Erythroblast (primary cell): ENCODE data around the gene ZNF496.
"Not testable (repeated sequence)": the region's sequence is repeated elsewhere in the genome, so short reads cannot be mapped to it uniquely, and the experiment has no call there.

Experiments
- DNase-seq, 2 experiments: peaks; one replicate each; lab custom pipeline; 2025; lab: John Stamatoyannopoulos, UW
- GATA1 ChIP-seq: IDR thresholded peaks from 2 replicates; pipeline ENCODE4 v1.6.1; 2011; ENCODE audit warnings: low read depth, mild to moderate bottlenecking, control low read depth, low read length, moderate library complexity
- POLR2A ChIP-seq: IDR thresholded peaks from 2 replicates; pipeline ENCODE4 v1.6.1; 2011; ENCODE audit warnings: mild to moderate bottlenecking, low read length

The ZNF496 gene

GRCh38 chr1:247299723-247300381 lies 31.8 kb downstream of the ZNF496 start:
- no peak for DNase-seq
- TF ChIP-seq POLR2A (no peak), GATA1 (no peak)

DNA sequence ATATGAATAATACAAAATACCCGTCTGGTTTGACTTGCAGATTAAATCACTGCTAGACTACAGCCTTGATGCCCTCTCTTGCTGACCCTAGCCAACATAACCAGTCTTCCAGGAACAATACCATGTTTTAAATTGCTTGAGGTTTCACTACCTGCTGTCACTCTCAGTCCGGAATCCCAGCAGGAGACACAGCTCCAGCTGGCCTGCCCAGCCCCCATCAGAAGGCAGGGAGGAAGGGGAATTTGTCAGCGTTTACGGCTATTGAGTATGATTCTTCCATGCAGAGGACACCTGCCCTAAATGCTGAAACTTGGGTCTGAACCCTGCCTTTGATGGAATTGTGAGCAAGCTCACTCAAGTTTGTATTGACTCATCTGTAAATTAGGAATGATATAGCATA lies 33.0 kb downstream of the ZNF496 start:
- no peak for DNase-seq
- TF ChIP-seq GATA1 (no peak), POLR2A (no peak)

GRCh38 chr1:247298124-247298481 lies 33.6 kb downstream of the ZNF496 start:
- TF ChIP-seq POLR2A (no peak), GATA1 (no peak)
- no peak for DNase-seq

- no peak for DNase-seq
- no peak for TF ChIP-seq POLR2A
- TF ChIP-seq GATA1 = no peak
Measured at GRCh38 chr1:247297263-247298123, 34.2 kb downstream of the ZNF496 start.

DNA sequence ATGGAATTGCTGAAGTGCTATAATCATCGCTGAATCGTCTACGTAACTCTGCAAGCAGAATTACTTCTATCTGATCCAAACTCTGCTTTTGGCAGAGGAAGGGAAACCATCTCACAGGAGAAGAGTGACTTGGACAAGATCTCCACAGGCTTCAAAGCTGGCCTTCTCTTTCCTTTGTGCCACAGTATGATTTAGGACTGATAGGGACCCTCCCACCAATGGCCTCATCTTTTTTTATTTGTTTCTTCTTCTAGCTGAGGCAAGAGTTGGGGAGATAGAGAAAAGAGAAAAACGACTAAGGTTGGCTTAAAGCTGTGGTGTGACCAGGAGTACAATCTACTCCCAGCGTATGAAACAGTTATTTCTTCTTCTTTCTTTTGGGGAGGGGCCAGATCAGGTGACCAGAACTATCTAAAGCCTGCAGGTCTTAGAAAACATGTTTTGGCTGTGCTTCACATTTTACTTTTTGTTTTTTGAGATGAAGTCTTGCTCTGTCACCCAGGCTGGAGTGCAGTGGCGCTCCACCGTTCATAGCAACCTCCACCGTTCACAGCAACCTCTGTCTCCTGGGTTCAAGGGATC lies 35.0 kb downstream of the ZNF496 start:
- no peak for TF ChIP-seq POLR2A
- TF ChIP-seq GATA1 = no peak
- no peak for DNase-seq

DNA sequence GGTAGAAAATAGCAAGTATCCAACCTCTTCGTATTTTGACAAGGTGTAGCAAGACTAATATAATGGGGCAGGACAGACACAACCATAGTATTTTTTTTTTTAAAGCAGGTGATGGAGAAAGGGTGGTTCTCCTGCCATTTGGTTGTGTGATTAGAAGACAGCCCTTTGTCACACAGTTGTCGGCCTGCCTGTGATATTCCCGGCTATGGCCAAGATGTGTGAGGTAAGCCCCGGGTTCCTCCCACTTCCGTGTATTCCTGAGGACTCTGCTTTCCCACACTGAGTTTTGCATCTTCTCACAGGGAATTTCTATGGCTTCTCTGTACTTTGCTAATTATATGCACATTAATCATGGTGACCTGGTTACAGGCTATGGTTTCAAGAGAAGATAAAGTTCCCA lies 35.9 kb downstream of the ZNF496 start:
- TF ChIP-seq GATA1 (no peak), POLR2A (no peak)
- no peak for DNase-seq

GRCh38 chr1:247295274-247295684 lies 36.4 kb downstream of the ZNF496 start:
- TF ChIP-seq GATA1 (no peak), POLR2A (no peak)
- DNase-seq = no peak

GRCh38 chr1:247294282-247294681 lies 37.4 kb downstream of the ZNF496 start:
- no peak for DNase-seq
- TF ChIP-seq POLR2A (no peak), GATA1 (no peak)

DNA sequence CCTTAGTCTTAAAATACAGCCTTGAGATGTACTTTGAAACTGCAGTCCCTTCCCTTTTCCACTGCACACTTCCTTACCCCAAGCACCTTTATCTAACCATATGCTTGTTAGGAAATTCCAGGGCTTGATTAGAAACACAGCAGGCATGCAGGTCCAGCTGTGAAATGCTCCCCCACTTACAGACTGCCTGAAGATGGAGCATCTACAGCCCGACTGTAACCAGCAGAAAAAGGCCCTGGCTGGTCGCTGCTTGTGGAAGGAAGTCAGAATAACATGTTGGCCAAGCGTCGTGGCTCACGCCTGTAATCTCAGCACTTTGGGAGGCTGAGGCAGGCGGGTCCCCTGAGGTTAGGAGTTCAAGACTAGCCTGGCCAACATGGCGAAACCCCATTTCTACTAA lies 38.6 kb downstream of the ZNF496 start:
- DNase-seq = no peak
- TF ChIP-seq GATA1 (no peak), POLR2A (no peak)

GRCh38 chr1:247291833-247292561 lies 39.7 kb downstream of the ZNF496 start:
- DNase-seq = no peak
- TF ChIP-seq POLR2A (no peak), GATA1 (no peak)

GRCh38 chr1:247291161-247291560 lies 40.5 kb downstream of the ZNF496 start:
- no peak for DNase-seq
- TF ChIP-seq GATA1 (no peak), POLR2A (no peak)

- no peak for TF ChIP-seq POLR2A
- TF ChIP-seq GATA1 = no peak
- DNase-seq = no peak
Measured at GRCh38 chr1:247290576-247290975, 41.1 kb downstream of the ZNF496 start.

- DNase-seq = not testable (repeated sequence)
Measured at GRCh38 chr1:247289274-247289892, 42.3 kb downstream of the ZNF496 start.
